HepG2 (cell line): ENCODE results near the gene AKR1C4. TPM values are rescaled to one million over a fixed set of nuclear protein-coding genes. Genes with fewer than 3 reads are reported as not detected.
A peak's percentile ranks its signal among the peaks of the same experiment; 100 is the strongest.

Source experiments
- ADNP ChIP-seq: sonication (generic); formaldehyde crosslinking; IDR thresholded peaks from 2 replicates; pipeline ENCODE4 v1.4.0; 2020; ENCODE audit warnings: missing genetic modification reagents
- ATM ChIP-seq: fragments of 450-650 bp; IDR thresholded peaks from 2 replicates; pipeline ENCODE4 v1.7.1; 2017; ENCODE audit warnings: mild to moderate bottlenecking, borderline replicate concordance
- CAMTA2 ChIP-seq: sonication (generic); formaldehyde crosslinking; IDR thresholded peaks from 2 replicates; pipeline ENCODE4 v1.4.0; 2020; ENCODE audit warnings: mild to moderate bottlenecking, missing genetic modification reagents, borderline replicate concordance
- ELF3 ChIP-seq: IDR thresholded peaks from 2 replicates; pipeline ENCODE4 v1.6.1; 2016; ENCODE audit warnings: missing genetic modification reagents, missing compliant biosample characterization
- GLI4 ChIP-seq: sonication (generic); formaldehyde crosslinking; IDR thresholded peaks from 2 replicates; pipeline ENCODE4 v1.5.1; 2020; ENCODE audit warnings: missing genetic modification reagents, mild to moderate bottlenecking, moderate library complexity, borderline replicate concordance
- HNF1A ChIP-seq, 2 experiments: sonication (generic) in 1 of 2; formaldehyde crosslinking in 1 of 2; IDR thresholded peaks; 2 replicates each; pipeline versions ENCODE4 v1.4.0 to v1.6.1; 2016 to 2020; ENCODE audit warnings: borderline replicate concordance in 1 of 2, low read depth in 1 of 2, mild to moderate bottlenecking in 1 of 2, missing genetic modification reagents in 1 of 2
- HNRNPK ChIP-seq: fragments of 200-400 bp; formaldehyde crosslinking; IDR thresholded peaks from 2 replicates; pipeline ENCODE4 v1.6.1; 2018; ENCODE audit warnings: low read length, low read depth, moderate library complexity, mild to moderate bottlenecking; ENCODE audit not compliant: poor library complexity, severe bottlenecking
- IRF1 ChIP-seq: sonication (generic); formaldehyde crosslinking; IDR thresholded peaks from 2 replicates; pipeline ENCODE4 v1.4.0; 2020; ENCODE audit warnings: low read depth, mild to moderate bottlenecking, missing genetic modification reagents
- KDM5A ChIP-seq: fragments of 200-600 bp; sonication (generic); IDR thresholded peaks from 2 replicates; pipeline ENCODE4 v1.7.0; 2018; ENCODE audit warnings: antibody characterized with exemption, mild to moderate bottlenecking, low read length, borderline replicate concordance
- MED13 ChIP-seq: sonication (generic); formaldehyde crosslinking; IDR thresholded peaks from 2 replicates; pipeline ENCODE4 v1.5.0; 2020; ENCODE audit warnings: missing genetic modification reagents
- NFIB ChIP-seq: sonication (generic); formaldehyde crosslinking; IDR thresholded peaks from 2 replicates; pipeline ENCODE4 v1.9.0; 2021; ENCODE audit warnings: missing genetic modification reagents, mild to moderate bottlenecking, borderline replicate concordance
- SIX1 ChIP-seq: sonication (generic); formaldehyde crosslinking; IDR thresholded peaks from 2 replicates; pipeline ENCODE4 v1.4.0; 2020; ENCODE audit warnings: missing genetic modification reagents, borderline replicate concordance
- SKI ChIP-seq: fragments of 450-650 bp; IDR thresholded peaks from one replicate; pipeline ENCODE4 v1.6.1; 2018; ENCODE audit warnings: mild to moderate bottlenecking; ENCODE audit not compliant: partially characterized antibody
- SMYD3 ChIP-seq: sonication (generic); formaldehyde crosslinking; IDR thresholded peaks from 2 replicates; pipeline ENCODE4 v1.8.1; 2023; ENCODE audit warnings: mild to moderate bottlenecking, missing genetic modification reagents
- ZBTB20 ChIP-seq: sonication (generic); formaldehyde crosslinking; IDR thresholded peaks from 2 replicates; pipeline ENCODE4 v1.8.1; 2023; ENCODE audit warnings: missing genetic modification reagents, low read depth, mild to moderate bottlenecking, borderline replicate concordance
- ZFP36 ChIP-seq: fragments of 150-350 bp; IDR thresholded peaks from 2 replicates; pipeline ENCODE4 v1.6.1; 2018; ENCODE audit warnings: borderline replicate concordance, low read length, low read depth; ENCODE audit not compliant: partially characterized antibody
- ZFP36L2 ChIP-seq: sonication (generic); formaldehyde crosslinking; IDR thresholded peaks from 2 replicates; pipeline ENCODE4 v1.4.0; 2020; ENCODE audit warnings: missing genetic modification reagents
- ZNF101 ChIP-seq: sonication (generic); formaldehyde crosslinking; IDR thresholded peaks from 2 replicates; pipeline ENCODE4 v1.4.0; 2020; ENCODE audit warnings: mild to moderate bottlenecking, low read depth, missing genetic modification reagents, borderline replicate concordance
- ZNF234 ChIP-seq: sonication (generic); formaldehyde crosslinking; conservative IDR thresholded peaks from 2 replicates; pipeline ENCODE4 v1.5.1; 2020; ENCODE audit warnings: mild to moderate bottlenecking, missing genetic modification reagents
- ZNF367 ChIP-seq: sonication (generic); formaldehyde crosslinking; IDR thresholded peaks from 2 replicates; pipeline ENCODE4 v1.4.0; 2020; ENCODE audit warnings: missing genetic modification reagents, borderline replicate concordance
- ZNF503 ChIP-seq: sonication (generic); formaldehyde crosslinking; IDR thresholded peaks from 2 replicates; pipeline ENCODE4 v1.4.0; 2020; ENCODE audit warnings: missing genetic modification reagents
- ZNF7 ChIP-seq: IDR thresholded peaks from 2 replicates; pipeline ENCODE4 v1.6.1; 2016; ENCODE audit warnings: missing biosample characterization, missing genetic modification reagents
- ZSCAN21 ChIP-seq: sonication (generic); formaldehyde crosslinking; IDR thresholded peaks from 2 replicates; pipeline ENCODE4 v1.8.0; 2022; ENCODE audit warnings: mild to moderate bottlenecking, missing genetic modification reagents, moderate library complexity, borderline replicate concordance
- polyA plus RNA-seq, 8 experiments: library from polyadenylated mRNA; depleted of rRNA in 3 of 8; stranded (reverse) in 7 of 8; unstranded in 1 of 8; fragments of >200 nt; fragmentation: Illumina TruSeq in 4 of 8; extraction: Trizol in 4 of 8; gene quantifications; 2 replicates each; pipeline versions ENCODE4 v1.2.1 to v1.2.3, GENCODE V29; 2011 to 2016; ENCODE audit warnings: low read depth in 4 of 8, missing spikeins in 1 of 8, mixed read lengths in 1 of 8; ENCODE audit not compliant: insufficient read depth in 1 of 8
- total RNA-seq, 5 experiments: library from RNA; depleted of rRNA; stranded (reverse); fragments of >200 nt; fragmentation: Illumina TruSeq; extraction: Trizol; gene quantifications; 2 replicates each; pipeline ENCODE4 v1.2.3, GENCODE V29; 2016; ENCODE audit warnings: low read depth in 1 of 5

Gene AKR1C4
- total and polyA plus RNA-seq, 2 of the 13 experiments (the other 11 are each of a cell fraction or from before 2014, with no cell fraction given): 0.18 to 1.3 TPM

GRCh38 chr10:5147255-5147980, 49.2 kb upstream of the AKR1C4 start (continued):
- peak; percentile 100 for TF ChIP-seq HNF1A (IDR thresholded peaks at IDR 0.05; ENCODE audit: low read depth)
- TF ChIP-seq HNF1A (CRISPR knock-in tag; IDR thresholded peaks at IDR 0.05; ENCODE audit: borderline replicate concordance): peak; percentile 100
- TF ChIP-seq ZNF101: no peak
- TF ChIP-seq ATM: no peak
- no peak for TF ChIP-seq ZFP36
- TF ChIP-seq ZBTB20 (CRISPR knock-in tag): peak; percentile 84; the same call in 1 of the 2 replicates
- TF ChIP-seq MED13: peak; percentile 98
- TF ChIP-seq HNRNPK: no peak
- TF ChIP-seq NFIB (CRISPR knock-in tag): no peak
- no peak for TF ChIP-seq ZNF7
- TF ChIP-seq ADNP (CRISPR knock-in tag): no peak
- TF ChIP-seq ZSCAN21: 0 out of 2 replicates have a peak, but pooled peaks have one; percentile 44
- no peak for TF ChIP-seq IRF1
- TF ChIP-seq ZNF234 (CRISPR knock-in tag): no peak
- peak; percentile 97 for TF ChIP-seq ZNF503 (CRISPR knock-in tag)
- no peak for TF ChIP-seq SMYD3 (CRISPR knock-in tag)
- TF ChIP-seq SIX1 (CRISPR knock-in tag): peak; percentile 94
- peak; percentile 95 for TF ChIP-seq ELF3 (CRISPR knock-in tag)
- no peak for TF ChIP-seq CAMTA2
- peak; percentile 68 for TF ChIP-seq SKI
- no peak for TF ChIP-seq GLI4 (CRISPR knock-in tag)
- no peak for TF ChIP-seq KDM5A
- TF ChIP-seq ZNF367: no peak
- TF ChIP-seq ZFP36L2: no peak
